Smooth muscle cell (in vitro differentiated cells): Measurements from ENCODE around the gene HIPK2. TPM values are rescaled to one million over a fixed set of nuclear protein-coding genes. Genes with fewer than 3 reads are reported as not detected.
A peak's percentile ranks its signal among the peaks of the same experiment; 100 is the strongest.

Source experiments
- DNase-seq: peaks from one replicate; lab custom pipeline; 2025; ENCODE audit not compliant: unreplicated experiment; lab: John Stamatoyannopoulos, UW
- H2AFZ ChIP-seq: fragments of 200-600 bp; sonication (generic); 2 replicates; pipeline ENCODE4 v1.6.0; 2016; ENCODE audit warnings: antibody characterized with exemption, low read depth, mild to moderate bottlenecking
- H3F3A ChIP-seq: fragments of 200-600 bp; sonication (generic); 2 replicates; pipeline ENCODE4 v1.6.0; 2017; ENCODE audit warnings: antibody characterized with exemption, low read depth
- H3K27ac ChIP-seq: fragments of 200-600 bp; sonication (generic); 2 replicates; pipeline ENCODE4 v1.5.1; 2016; ENCODE audit warnings: low read depth, mild to moderate bottlenecking
- H3K27me3 ChIP-seq: fragments of 200-600 bp; sonication (generic); 2 replicates; pipeline ENCODE4 v1.6.1; 2016; ENCODE audit warnings: low read depth, mild to moderate bottlenecking
- H3K36me3 ChIP-seq: fragments of 200-600 bp; sonication (generic); 2 replicates; pipeline ENCODE4 v1.5.1; 2016; ENCODE audit warnings: low read depth
- H3K4me1 ChIP-seq: fragments of 200-600 bp; sonication (generic); 2 replicates; pipeline ENCODE4 v1.5.1; 2016; ENCODE audit warnings: low read depth
- H3K4me2 ChIP-seq: fragments of 200-600 bp; sonication (generic); 2 replicates; pipeline ENCODE4 v1.6.0; 2016; ENCODE audit warnings: mild to moderate bottlenecking
- H3K4me3 ChIP-seq: fragments of 200-600 bp; sonication (generic); 2 replicates; pipeline ENCODE4 v1.5.1; 2016; ENCODE audit warnings: mild to moderate bottlenecking
- H3K79me2 ChIP-seq: fragments of 200-600 bp; sonication (generic); 2 replicates; pipeline ENCODE4 v1.6.0; 2016; ENCODE audit warnings: low read depth, mild to moderate bottlenecking
- H3K9ac ChIP-seq: fragments of 200-600 bp; sonication (generic); 2 replicates; pipeline ENCODE4 v1.6.0; 2016; ENCODE audit warnings: low read depth
- H3K9me3 ChIP-seq: fragments of 200-600 bp; sonication (generic); replicated peaks from 2 replicates; pipeline ENCODE4 v1.5.1; 2016; ENCODE audit warnings: low read depth
- H4K20me1 ChIP-seq: fragments of 200-600 bp; sonication (generic); 2 replicates; pipeline ENCODE4 v1.6.0; 2016; ENCODE audit warnings: low read depth
- WGBS: methylation state at CpG from one replicate; pipeline ENCODE4 v1.1.7; 2016; ENCODE audit warnings: low lambda C conversion rate; 5-methylcytosine and 5-hydroxymethylcytosine counted together
- polyA plus RNA-seq: library from polyadenylated mRNA; unstranded; fragments of >200 nt; fragmentation: Nextera tagmentation; extraction: Ambion mirVana; gene quantifications from 2 replicates; pipeline ENCODE4 v1.2.1, GENCODE V29; 2016
- total RNA-seq: library from RNA; depleted of rRNA; stranded (reverse); fragments of >200 nt; gene quantifications from 2 replicates; pipeline ENCODE4 v1.2.3, GENCODE V29; 2014
- TF ChIP-seq, protein P1 (sequence below): fragments of 200-600 bp; sonication (generic); IDR thresholded peaks from 2 replicates; pipeline ENCODE4 v1.5.1; 2017; ENCODE audit warnings: borderline replicate concordance, mild to moderate bottlenecking, antibody characterized with exemption; ENCODE audit not compliant: insufficient read depth, poor library complexity, severe bottlenecking

The HIPK2 gene
- total and polyA plus RNA-seq, 2 experiments from 2014 or later: 3.0 to 11.2 TPM

DNA sequence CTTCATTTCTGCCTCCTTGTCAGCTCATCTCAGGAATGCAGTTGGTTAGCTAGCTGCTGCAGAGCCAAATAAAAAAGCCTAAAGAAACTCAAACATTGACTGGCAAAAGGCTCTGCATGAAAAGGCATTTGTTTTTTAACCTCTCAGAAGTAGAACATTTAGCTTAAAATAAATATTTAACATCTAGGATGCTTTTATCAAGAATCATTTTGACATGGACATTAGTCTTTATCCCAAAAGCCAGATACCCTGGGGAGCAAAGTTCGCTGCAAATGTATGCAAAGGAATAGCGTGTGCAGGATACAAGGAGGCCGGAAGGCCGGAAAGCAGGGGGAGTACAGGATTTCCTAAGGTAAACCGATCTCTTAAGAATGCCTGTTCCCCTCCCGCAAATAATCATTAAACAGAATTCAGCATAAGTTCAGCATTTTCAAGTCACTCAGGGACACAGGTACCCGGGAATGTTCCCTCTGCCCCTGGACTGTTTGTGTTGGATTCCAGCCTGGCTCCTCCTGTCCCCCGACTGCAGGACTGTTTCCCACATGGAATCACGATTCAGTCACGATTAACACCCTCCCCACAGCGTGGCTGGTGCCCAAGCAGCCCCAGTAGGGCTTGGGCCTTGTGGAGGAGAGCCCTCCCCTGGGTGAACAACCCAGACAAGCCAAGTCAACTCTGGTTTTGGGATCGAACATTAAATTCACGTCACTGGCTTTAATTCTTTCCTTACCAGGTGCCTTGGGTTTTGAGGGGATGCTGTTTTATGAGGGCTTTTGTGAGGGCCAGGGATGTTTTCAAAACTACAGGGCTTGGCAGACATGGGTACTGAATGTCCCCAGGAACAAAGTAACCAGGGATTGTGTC, 97.8 kb downstream of the HIPK2 start:
- Histone ChIP-seq H3K4me1 (peaks cover 33% of the 10 kb centered on the region), H3F3A (peaks cover 33% of the 10 kb centered on the region), H3K27ac (peak overlapping the region; percentile 99), H3K79me2 (peaks cover 6% of the 10 kb centered on the region), H3K36me3 (no peaks in the 10 kb centered on the region), H3K9me3 (no peaks in the 10 kb centered on the region), H3K4me3 (no peak overlapping the region), H2AFZ (peak overlapping the region; percentile 41), H3K9ac (peak overlapping the region; percentile 88), H4K20me1 (peaks cover 10% of the 10 kb centered on the region), H3K27me3 (no peaks in the 10 kb centered on the region), H3K4me2 (peak overlapping the region; percentile 63)
- 74% methylated on average over 13 of the region's 13 CpGs for WGBS
- no peak for DNase-seq
- TF ChIP-seq, protein P1, sequence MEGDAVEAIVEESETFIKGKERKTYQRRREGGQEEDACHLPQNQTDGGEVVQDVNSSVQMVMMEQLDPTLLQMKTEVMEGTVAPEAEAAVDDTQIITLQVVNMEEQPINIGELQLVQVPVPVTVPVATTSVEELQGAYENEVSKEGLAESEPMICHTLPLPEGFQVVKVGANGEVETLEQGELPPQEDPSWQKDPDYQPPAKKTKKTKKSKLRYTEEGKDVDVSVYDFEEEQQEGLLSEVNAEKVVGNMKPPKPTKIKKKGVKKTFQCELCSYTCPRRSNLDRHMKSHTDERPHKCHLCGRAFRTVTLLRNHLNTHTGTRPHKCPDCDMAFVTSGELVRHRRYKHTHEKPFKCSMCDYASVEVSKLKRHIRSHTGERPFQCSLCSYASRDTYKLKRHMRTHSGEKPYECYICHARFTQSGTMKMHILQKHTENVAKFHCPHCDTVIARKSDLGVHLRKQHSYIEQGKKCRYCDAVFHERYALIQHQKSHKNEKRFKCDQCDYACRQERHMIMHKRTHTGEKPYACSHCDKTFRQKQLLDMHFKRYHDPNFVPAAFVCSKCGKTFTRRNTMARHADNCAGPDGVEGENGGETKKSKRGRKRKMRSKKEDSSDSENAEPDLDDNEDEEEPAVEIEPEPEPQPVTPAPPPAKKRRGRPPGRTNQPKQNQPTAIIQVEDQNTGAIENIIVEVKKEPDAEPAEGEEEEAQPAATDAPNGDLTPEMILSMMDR: no peak

DNA sequence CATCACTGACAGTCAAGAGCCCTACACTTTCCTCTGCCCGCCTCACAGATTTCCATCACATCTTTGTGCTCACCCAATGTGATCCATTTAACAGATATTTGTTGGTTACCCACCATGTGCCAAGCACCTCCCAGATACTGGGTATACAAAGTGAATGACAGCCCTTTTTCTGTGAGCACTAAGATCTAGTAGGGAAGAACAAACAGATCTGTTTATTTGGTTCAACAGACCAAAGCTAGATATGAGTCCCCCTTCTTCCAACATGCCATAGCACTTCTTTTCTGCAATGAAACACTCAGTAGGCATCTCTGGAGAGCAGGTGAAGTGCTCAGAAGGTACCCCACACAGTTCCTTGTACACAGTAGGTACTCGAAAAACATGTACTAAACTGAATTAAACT, 101.4 kb downstream of the HIPK2 start:
- Histone ChIP-seq H3K27me3 (no peaks in the 10 kb centered on the region), H2AFZ (no peak overlapping the region), H3K79me2 (no peaks in the 10 kb centered on the region), H3K36me3 (no peaks in the 10 kb centered on the region), H3K9me3 (no peaks in the 10 kb centered on the region), H3K4me1 (peaks cover 16% of the 10 kb centered on the region), H3K4me2 (no peak overlapping the region), H3F3A (peaks cover 15% of the 10 kb centered on the region), H3K27ac (no peak overlapping the region), H3K9ac (no peak overlapping the region), H3K4me3 (no peak overlapping the region), H4K20me1 (peaks cover 4% of the 10 kb centered on the region)
- WGBS: 100% methylated on average over 2 of the region's 2 CpGs
- DNase-seq: no peak
- TF ChIP-seq, protein P1: no peak

DNA sequence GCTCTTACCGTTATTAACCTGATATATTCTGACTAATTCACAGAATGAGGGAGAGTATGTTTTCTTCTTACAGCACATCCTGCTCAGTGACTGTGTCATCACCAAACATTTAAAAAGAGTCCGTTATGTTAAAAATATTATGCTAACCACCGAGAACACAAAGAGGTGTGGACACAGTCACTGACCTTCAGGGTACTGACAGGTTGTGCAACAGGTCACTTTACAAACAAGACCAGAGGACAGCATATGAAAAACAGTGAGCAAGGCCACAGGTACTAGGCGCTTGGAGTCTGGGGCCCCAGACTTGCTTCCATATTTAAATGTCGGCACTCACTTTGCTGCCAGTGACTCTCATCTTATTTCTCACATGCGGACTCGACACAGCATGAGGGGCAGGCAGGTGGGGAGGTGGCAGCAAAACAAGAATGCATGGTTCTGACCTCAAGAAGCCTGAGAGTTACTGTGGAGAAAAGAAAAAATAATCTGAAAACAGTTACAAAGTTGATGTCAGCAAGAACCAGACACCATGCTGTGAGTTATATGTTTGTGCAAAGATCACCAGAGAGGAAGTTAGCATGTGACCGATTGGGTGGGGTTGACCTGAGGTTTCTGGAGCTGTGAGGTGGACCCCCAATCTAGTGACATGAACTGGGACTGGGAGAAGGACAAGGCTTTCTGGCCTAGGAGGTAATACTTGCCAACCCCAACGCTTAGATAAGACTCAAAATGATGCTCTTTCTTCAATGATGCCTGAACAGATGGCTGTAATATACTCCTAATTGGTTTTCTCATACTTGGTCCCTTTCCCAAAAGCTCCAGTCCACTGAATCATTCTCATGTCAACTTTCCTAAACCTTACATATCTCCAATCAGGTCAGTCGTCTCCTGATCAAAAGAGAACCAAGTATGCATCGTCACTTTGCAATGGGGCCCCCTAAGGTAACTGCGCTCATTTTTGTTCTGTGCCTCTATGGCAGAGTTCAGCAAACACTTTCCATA, 102.4 kb downstream of the HIPK2 start:
- no peaks in the 10 kb centered on the region for H3K79me2 ChIP-seq
- 88% methylated on average over 12 of the region's 12 CpGs for WGBS
- no peak overlapping the region for H3K4me2 ChIP-seq
- TF ChIP-seq, protein P1: no peak
- H3F3A ChIP-seq: peaks cover 9% of the 10 kb centered on the region
- no peak overlapping the region for H3K9ac ChIP-seq
- H3K27ac ChIP-seq: no peak overlapping the region
- no peak overlapping the region for H3K4me3 ChIP-seq
- no peaks in the 10 kb centered on the region for H3K9me3 ChIP-seq
- DNase-seq: no peak
- no peaks in the 10 kb centered on the region for H3K36me3 ChIP-seq
- no peaks in the 10 kb centered on the region for H4K20me1 ChIP-seq
- H2AFZ ChIP-seq: no peak overlapping the region
- H3K27me3 ChIP-seq: no peaks in the 10 kb centered on the region
- H3K4me1 ChIP-seq: peaks cover 9% of the 10 kb centered on the region
